Measurements from ENCODE around the gene CKAP2L.
A peak's percentile ranks its signal among the peaks of the same experiment; 100 is the strongest.

The CKAP2L gene

DNA sequence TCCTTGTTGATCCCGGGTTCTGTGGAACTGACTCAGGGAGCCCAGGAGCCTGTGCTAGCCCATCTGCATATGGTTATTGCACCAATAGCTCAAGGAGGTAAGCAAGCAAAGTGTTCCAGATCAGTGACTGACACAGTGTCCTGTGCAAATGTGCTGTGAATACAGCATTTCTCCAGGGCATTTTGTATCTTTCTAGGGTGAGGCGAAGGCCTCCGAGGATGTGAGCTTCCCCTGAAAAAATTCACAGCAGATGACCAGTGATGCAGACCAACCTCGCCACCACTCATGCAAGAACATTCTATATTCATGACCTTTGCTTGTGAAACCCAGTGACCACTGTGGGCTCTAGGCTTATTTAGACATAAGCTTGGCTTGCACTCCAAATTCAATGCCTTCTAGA is 58.8 kb downstream of the CKAP2L start:
- DNase-seq, result no peak

- no peak for DNase-seq
Measured at GRCh38 chr2:112703684-112704083, 60.7 kb downstream of the CKAP2L start.

DNA sequence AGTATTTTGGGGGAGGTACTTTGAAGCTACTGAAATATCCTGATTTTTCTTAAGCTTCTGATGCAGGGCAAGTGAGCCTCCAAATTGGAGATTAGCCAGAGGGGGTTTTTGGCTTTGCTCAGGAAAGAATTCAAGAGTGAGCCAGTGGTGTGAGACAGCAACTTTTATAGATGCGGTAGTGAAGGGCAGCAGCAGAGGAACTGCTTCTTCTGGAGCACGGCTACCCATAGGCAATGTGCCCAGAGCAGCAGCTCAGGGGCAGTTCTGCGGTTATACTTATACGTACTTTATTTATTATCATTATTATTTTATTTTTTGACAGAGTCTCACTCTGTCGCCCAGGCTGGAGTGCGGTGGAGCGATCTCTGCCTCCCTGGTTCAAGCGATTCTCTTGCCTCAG is 63.4 kb downstream of the CKAP2L start:
- no peak for DNase-seq

DNA sequence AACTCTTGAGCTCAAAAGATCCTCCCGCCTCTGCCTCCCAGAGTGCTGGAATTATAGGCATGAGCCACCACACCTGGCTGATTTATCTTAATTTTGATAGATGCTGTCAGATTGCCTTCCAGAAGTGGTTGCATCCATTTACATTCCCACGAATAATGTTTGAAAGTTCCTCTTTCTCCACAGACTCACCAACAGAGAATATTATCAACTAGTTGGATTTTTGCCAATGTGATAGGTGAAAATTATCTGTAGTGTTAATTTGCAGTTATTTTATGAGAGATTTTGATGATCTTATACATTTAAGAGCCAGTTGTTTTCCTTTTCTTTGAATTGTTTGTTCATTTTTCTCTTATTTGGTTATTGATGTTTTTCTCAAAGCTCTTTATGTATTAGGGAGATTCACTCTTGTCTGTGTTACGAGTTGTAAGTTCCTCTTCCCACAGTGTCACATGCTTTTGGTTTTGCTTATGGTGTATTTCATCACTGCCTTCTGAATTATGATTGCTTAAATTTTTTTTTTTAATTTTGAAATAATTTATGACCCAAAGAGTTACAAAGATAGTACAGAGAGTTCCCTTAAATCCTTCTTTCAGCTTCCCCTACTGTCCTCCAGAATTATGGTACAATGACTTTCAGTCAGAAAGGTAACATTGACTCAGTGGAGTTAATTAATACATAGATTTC is 64.3 kb downstream of the CKAP2L start:
- no peak for DNase-seq

DNA sequence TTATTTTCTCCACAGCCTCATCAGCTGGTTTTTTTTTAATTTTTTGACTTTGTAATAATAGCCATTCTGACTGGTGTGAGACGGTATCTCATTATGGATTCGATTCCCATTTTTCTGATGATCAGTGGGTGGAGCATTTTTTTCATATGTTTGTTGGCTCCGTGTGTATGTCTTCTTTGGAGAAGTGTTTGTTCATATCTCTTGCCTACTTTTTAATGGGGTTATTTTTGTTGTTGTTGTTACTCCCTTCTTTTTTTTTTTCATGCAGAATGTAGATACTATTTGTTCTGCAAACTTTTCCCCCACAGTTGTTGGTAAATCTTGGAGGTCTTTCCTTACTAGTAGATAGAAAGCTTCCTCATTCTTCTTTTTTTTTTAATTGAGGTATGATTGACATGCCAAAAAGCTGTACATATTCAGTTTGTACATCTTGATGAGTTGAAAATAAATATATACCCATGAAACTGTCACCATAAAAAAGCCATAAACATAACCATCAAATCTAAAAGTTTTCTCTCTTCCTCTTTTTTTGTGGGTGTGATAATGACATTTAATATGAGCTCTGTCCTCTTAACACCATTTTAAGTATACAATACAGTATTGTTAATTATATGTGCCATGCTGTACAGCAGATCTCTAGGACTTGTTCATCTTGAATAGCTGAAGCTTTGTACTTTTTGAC is 65.4 kb downstream of the CKAP2L start:
- DNase-seq, result no peak

GRCh38 chr2:112694182-112694581 is 70.2 kb downstream of the CKAP2L start:
- no peak for DNase-seq

DNA sequence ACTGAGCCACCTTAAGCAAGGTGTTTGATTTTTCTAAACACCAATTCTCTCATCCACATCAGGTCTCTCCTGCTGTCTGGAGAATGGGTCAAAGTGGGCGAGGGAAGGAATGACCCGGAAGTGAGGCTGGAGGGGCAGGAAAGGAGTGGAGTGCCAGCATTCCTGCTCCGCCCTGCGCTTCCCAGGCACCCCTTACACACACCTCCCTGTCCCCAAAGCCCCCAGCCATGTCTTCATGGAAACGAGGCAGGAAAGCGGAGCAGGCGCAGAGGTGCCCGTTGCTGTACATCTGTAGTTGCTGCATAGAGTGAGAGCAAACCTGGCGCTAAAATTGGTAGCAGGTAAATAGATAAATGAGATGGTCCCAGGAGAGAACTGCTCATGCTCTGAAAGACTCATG is 70.8 kb downstream of the CKAP2L start:
- no peak for DNase-seq

DNA sequence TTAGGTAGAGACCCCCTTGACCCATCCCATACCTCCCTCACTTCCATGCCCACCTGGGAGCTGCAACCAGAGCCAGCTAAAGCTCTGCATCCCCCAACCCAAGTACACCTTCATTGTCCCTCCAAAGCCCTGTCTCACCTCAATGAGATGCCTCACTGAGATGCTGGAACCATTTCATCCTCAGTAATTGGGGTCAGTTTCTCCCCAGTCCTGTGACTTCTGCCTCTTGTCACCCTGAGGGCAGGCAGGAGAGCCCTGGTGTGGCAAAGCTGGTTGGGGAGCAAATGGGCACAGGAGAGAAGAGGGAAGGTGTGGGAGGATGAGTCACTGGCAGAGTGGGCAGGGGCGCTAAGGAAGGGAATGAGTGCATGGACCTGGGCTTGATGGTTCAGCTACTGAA is 71.5 kb downstream of the CKAP2L start:
- no peak for DNase-seq

DNA sequence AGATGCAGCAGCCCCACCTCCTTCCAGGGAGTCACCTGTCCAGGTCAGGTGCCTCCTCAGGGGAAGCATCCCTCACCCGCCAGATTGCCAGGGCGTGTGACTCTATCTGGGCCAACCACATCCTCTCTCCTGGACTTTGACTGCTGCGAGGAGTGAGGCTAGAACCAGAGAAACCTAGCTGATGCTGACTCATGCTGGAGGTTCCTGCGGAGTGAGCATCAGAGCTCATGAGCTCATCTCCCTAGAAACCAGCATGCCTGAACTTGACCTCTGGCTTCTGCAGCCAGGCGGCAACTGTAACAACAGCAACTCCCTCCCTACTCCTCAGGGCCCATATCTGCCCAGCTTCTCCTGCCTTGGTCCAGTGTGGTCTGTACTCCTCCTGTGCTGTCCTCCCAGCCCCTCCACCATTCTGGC is 71.9 kb downstream of the CKAP2L start:
- DNase-seq, result peak; percentile 79

- no peak for DNase-seq
Measured at GRCh38 chr2:112691881-112692281, 72.5 kb downstream of the CKAP2L start.

DNA sequence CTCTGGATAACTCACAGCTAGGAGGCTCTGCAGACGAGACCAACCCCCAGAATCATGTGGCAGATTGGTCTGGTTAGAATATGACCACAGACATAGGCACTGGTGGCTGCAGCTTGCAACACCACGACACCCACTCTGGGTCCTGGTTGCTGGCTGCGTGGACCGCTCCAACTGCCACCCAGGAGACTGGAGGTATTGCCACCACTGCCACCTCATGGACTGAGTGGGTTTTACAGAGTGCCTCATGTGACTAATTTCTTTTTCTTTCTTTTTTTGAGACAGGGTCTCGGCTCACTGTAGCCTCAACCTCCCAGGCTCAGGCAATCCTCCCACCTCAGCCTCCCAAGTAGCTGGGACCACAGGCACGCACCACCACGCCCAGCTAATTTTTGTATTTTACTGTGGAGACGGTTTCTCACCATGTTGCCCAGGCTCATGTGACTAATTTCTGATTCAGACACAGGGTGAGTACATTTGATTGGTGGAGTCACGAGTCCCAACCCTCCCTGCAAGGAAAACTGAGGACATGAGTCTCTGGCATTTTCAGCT is 73.5 kb downstream of the CKAP2L start:
- DNase-seq, result no peak

DNA sequence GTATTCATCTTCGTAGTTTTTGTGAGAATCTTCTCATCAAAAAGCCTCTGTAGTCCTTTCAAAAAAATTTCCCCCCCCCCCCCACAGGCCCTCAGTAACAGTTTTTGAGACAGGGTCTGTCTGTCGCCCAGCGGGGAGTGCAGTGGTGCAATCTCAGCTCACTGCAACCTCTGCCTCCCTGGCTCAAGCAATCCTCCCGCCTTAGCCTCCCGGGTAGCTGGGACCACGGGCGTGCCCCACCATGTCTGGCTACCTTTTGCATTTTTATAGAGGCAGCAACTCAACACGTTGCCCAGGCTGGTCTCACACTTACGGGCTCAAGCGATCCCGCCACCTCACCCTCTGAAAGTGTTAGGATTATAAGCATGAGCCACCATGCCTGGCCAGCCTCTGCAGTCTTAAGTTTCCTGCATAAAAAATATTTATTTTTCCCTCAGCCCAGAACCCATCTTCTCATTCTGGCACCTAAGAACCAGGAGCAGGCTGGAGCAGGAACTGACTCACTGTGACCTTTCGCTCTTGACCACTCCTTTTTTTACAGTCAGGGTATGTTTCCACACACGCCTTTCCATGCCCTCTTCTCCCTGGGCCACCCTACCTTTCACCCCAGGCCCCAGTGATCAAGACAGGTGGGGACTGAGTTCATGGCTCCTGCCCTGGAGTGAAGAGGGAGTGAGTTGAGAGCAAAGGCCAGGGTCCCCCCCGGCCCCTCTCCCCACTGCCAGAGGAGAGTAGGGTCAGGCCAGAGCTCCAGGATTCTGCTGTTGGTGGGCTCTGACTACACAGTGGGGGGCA is 76.1 kb downstream of the CKAP2L start:
- no peak for DNase-seq

DNA sequence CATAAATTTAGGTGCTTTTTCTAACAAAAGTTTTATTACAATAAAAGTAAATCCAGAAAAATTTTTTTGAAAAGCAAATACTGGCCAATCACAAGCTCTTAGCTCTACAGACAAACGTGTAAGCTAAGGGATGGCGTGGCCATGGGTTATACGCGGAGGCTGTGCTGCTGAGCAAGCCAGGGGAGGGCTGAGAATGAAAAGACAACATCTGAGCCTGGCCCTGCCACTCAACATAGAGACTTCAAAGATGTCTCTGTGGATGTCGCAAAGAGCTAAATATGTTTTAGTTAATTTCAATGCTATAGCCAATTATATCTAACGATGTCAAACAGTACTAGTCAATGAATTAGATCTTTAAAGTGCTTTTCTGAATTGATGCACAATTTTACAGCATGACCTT is 76.9 kb downstream of the CKAP2L start:
- DNase-seq, result no peak

Measured in NCI-H1105 (cell line).